GM12878 (cell line): ENCODE data around the gene HSD17B11. TPM values are rescaled to one million over a fixed set of nuclear protein-coding genes. Genes with fewer than 3 reads are reported as not detected.

Source experiments
- ATAC-seq: fragments of 200-7000 bp; cut with Tn5 transposase; 3 replicates; pipeline ENCODE4 v1.9.1; 2020; ENCODE audit warnings: mild to moderate bottlenecking, moderate library complexity
- BruUV-seq: library from RNA; stranded (reverse); fragments of 400-500 nt; replicated peaks from 2 replicates; lab custom pipeline; 2021; lab: Mats Ljungman, UMichigan
- CTCF ChIA-PET: fragments of 300-600 bp; sonication (Branson Sonifier 250); formaldehyde crosslinking; extraction: SDS; loops from one replicate; lab custom pipeline; 2021; ENCODE audit warnings: inconsistent platforms; lab: Yijun Ruan, JAX
- POLR2A ChIA-PET: fragments of 350-600 bp; formaldehyde crosslinking; extraction: SDS; loops from one replicate; lab custom pipeline; 2021; ENCODE audit warnings: inconsistent platforms; lab: Charles Lee
- RAD21 ChIA-PET: fragments of 300-600 bp; sonication (Branson Sonifier 250); formaldehyde crosslinking; loops from one replicate; lab custom pipeline; 2023; ENCODE audit warnings: antibody characterized with exemption; ENCODE audit not compliant: unreplicated experiment; lab: Charles Lee
- SMC1A ChIA-PET: fragments of 300-600 bp; sonication (Branson Sonifier 250); formaldehyde crosslinking; loops from one replicate; lab custom pipeline; 2023; ENCODE audit not compliant: unreplicated experiment, uncharacterized antibody; lab: Charles Lee
- DNase-seq: peaks from one replicate; pipeline ENCODE4 v3.0.0-alpha.2; 2011; ENCODE audit warnings: low read depth, low spot score
- FAIRE-seq: peaks from 3 replicates; lab custom pipeline; 2011; peaks lifted over from hg19 to GRCh38; lab: Jason Lieb, UNC
- H2AFZ ChIP-seq: 2 replicates; pipeline ENCODE4 v1.6.0; 2011; ENCODE audit warnings: low read depth, low read length, control low read depth; ENCODE audit not compliant: control insufficient read depth
- H3K27ac ChIP-seq: 2 replicates; pipeline ENCODE4 v1.5.1; 2011; ENCODE audit warnings: control low read depth; ENCODE audit not compliant: control insufficient read depth, insufficient read depth
- H3K27me3 ChIP-seq, 2 experiments: replicated peaks in 1 of 2; 2 replicates each; pipeline versions ENCODE4 v1.6.0 to v1.6.1; 2011; ENCODE audit warnings: low read length in 1 of 2; ENCODE audit not compliant: control insufficient read depth in 2 of 2, insufficient read depth in 2 of 2
- H3K36me3 ChIP-seq, 2 experiments: 2 replicates each; pipeline ENCODE4 v1.5.1; 2011; ENCODE audit warnings: low read length in 1 of 2; ENCODE audit not compliant: control insufficient read depth in 2 of 2, insufficient read depth in 2 of 2
- H3K4me1 ChIP-seq: 2 replicates; pipeline ENCODE4 v1.6.1; 2011; ENCODE audit warnings: mild to moderate bottlenecking, low read length, moderate library complexity, mixed read lengths; ENCODE audit not compliant: control insufficient read depth, insufficient read depth
- H3K4me2 ChIP-seq: 2 replicates; pipeline ENCODE4 v1.6.0; 2011; ENCODE audit warnings: control low read depth; ENCODE audit not compliant: control insufficient read depth, insufficient read depth
- H3K4me3 ChIP-seq: fragments of 200-600 bp; sonication (generic); 2 replicates; pipeline ENCODE4 v1.5.1; 2016
- H3K79me2 ChIP-seq: 2 replicates; pipeline ENCODE4 v1.6.0; 2011; ENCODE audit warnings: low read length; ENCODE audit not compliant: control insufficient read depth, insufficient read depth
- H3K9ac ChIP-seq: 2 replicates; pipeline ENCODE4 v1.8.0; 2011; ENCODE audit warnings: low read length, control low read depth, mixed read lengths; ENCODE audit not compliant: control insufficient read depth, insufficient read depth
- H3K9me3 ChIP-seq: replicated peaks from 3 replicates; pipeline ENCODE4 v1.5.1; 2011; ENCODE audit warnings: mild to moderate bottlenecking, low read length; ENCODE audit not compliant: control insufficient read depth, insufficient read depth
- H4K20me1 ChIP-seq: 2 replicates; pipeline ENCODE4 v1.6.0; 2011; ENCODE audit not compliant: control insufficient read depth, insufficient read depth
- BRCA1 ChIP-seq: IDR thresholded peaks from 2 replicates; pipeline ENCODE4 v1.6.1; 2011; ENCODE audit warnings: low read depth, low read length, improper control_type of control experiment
- EED ChIP-seq: sonication (generic); IDR thresholded peaks from 2 replicates; pipeline ENCODE4 v1.6.1; 2016; ENCODE audit warnings: antibody characterized with exemption, low read depth
- GABPA ChIP-seq: IDR thresholded peaks from 2 replicates; pipeline ENCODE4 v1.6.1; 2014; ENCODE audit warnings: antibody characterized with exemption, low read depth, mild to moderate bottlenecking, inconsistent platforms
- IKZF2 ChIP-seq, 2 experiments: fragments of 450-650 bp; IDR thresholded peaks; 2 replicates each; pipeline ENCODE4 v1.6.1; 2017; ENCODE audit warnings: mild to moderate bottlenecking in 2 of 2, moderate library complexity in 2 of 2
- RFX5 ChIP-seq: IDR thresholded peaks from 2 replicates; pipeline ENCODE4 v1.6.1; 2011; ENCODE audit warnings: low read depth, low read length, improper control_type of control experiment
- SPI1 ChIP-seq: IDR thresholded peaks from 2 replicates; pipeline ENCODE4 v1.6.1; 2011; ENCODE audit warnings: low read depth, mild to moderate bottlenecking, low read length, moderate library complexity, borderline replicate concordance; ENCODE audit not compliant: insufficient read depth
- ZBTB11 ChIP-seq: fragments of 450-650 bp; formaldehyde crosslinking; IDR thresholded peaks from 2 replicates; pipeline ENCODE4 v1.5.0; 2022; ENCODE audit warnings: mild to moderate bottlenecking, missing genetic modification characterization
- ZBTB40 ChIP-seq: fragments of 450-650 bp; IDR thresholded peaks from 2 replicates; pipeline ENCODE4 v1.6.1; 2016; ENCODE audit warnings: mild to moderate bottlenecking, moderate library complexity, borderline replicate concordance
- ZNF592 ChIP-seq: fragments of 450-650 bp; IDR thresholded peaks from 2 replicates; pipeline ENCODE4 v1.6.1; 2017; ENCODE audit warnings: mild to moderate bottlenecking, moderate library complexity
- WGBS: methylation state at CpG from one replicate; pipeline ENCODE4 v1.1.6; 2016; ENCODE audit warnings: low lambda C conversion rate; ENCODE audit not compliant: insufficient replicate concordance, insufficient coverage; ENCODE audit errors: missing lambda C conversion rate; 5-methylcytosine and 5-hydroxymethylcytosine counted together
- in situ Hi-C: fragments of 300-500 bp; cut with MboI; formaldehyde crosslinking; loops from 9 replicates; pipeline ENCODE4 v1.14.3; 2018; ENCODE audit warnings: mixed read lengths
- intact Hi-C: fragments of 100-400 bp; cut with micrococcal nuclease; formaldehyde crosslinking; loops from one replicate; pipeline ENCODE4 v1.14.2; 2022; ENCODE audit not compliant: unreplicated experiment
- polyA plus RNA-seq, 11 experiments: library from polyadenylated mRNA; depleted of rRNA in 4 of 11; unstranded in 6 of 11; stranded (reverse) in 5 of 11; fragments of >200 nt; fragmentation: Nextera tagmentation in 4 of 11; fragmentation: Illumina TruSeq in 1 of 11; extraction: Ambion mirVana in 4 of 11; extraction: Trizol in 1 of 11; gene quantifications; 1 replicate in 1 of 11; 2 replicates in 10 of 11; pipeline versions ENCODE4 v1.2.1 to v1.2.3, GENCODE V29; 2011 to 2016; ENCODE audit warnings: inconsistent platforms in 2 of 11, missing spikeins in 2 of 11, low read depth in 1 of 11
- total RNA-seq, 4 experiments: library from RNA; depleted of rRNA in 3 of 4; stranded (reverse); fragments of >200 nt in 3 of 4; fragmentation: Illumina TruSeq in 1 of 4; extraction: Trizol in 1 of 4; gene quantifications; 2 replicates each; pipeline versions ENCODE4 v1.2.1 to v1.2.3, GENCODE V29; 2013 to 2021
- TF ChIP-seq, protein P1 (sequence below): fragments of 450-650 bp; IDR thresholded peaks from 2 replicates; pipeline ENCODE4 v1.6.1; 2016; ENCODE audit warnings: mild to moderate bottlenecking

HSD17B11 gene
- total and polyA plus RNA-seq, 10 of the 15 experiments (the other 5 are each of a cell fraction or from before 2014, with no cell fraction given): 10.3 to 29.5 (median 17.7) TPM

DNA sequence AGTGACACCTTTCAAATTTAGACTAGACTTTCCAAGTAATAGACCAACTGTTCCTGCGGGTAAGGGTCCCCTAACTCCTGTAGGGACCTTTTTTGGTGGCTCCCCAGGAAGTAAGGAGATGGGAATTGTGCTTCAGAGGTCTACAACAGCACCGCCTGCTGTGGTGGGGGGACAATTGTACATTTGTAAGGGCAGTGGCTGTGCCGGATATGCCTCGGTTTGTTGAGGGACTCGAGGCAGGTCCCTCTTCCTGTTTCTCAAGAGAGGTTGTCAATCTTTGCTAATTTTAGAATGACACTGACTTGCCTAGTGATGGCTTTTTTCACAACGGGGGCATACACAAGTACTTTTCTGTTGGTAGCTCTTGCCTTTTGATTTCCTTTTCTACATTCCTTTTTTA is 15.5 kb upstream of the HSD17B11 start:
- H3K79me2 ChIP-seq: no peaks in the 10 kb centered on the region
- no peak overlapping the region for H3K9ac ChIP-seq
- H4K20me1 ChIP-seq: no peaks in the 10 kb centered on the region
- peak overlapping the region; percentile 93 for H2AFZ ChIP-seq
- in situ Hi-C loops: no loop called here
- ChIA-PET RAD21 (interaction anchor here (1.4 kb wide), 1 partner anchor 9 kb away, joined by 3 read pairs; no protein-coding TSS in a partner anchor), CTCF (interaction anchor here (0.8 to 1.6 kb wide), 2 partner anchors 14 to 31 kb away, joined by 3 to 7 read pairs; no protein-coding TSS in a partner anchor), POLR2A (interaction anchor here (1.1 kb wide), 1 partner anchor 15 kb away, joined by 6 read pairs; the partner anchor contains the start of gene HSD17B11), SMC1A (interaction anchor here (0.7 to 1.7 kb wide), 6 partner anchors 8 to 37 kb away, joined by 3 to 4 read pairs (median 3); partner anchors contain the start of gene NUDT9)
- no peak overlapping the region for H3K27ac ChIP-seq
- intact Hi-C loops: no loop called here
- DNase-seq (no peak), ATAC-seq (peak; percentile 69), FAIRE-seq (no peak)
- no peak overlapping the region for H3K4me3 ChIP-seq
- no TSS peak for BruUV-seq
- TF ChIP-seq SPI1 (peak; percentile 49; the same call in 1 of the 2 replicates), ZNF592 (no peak), ZBTB40 (peak; percentile 68; the same call in 1 of the 2 replicates), BRCA1 (no peak), EED (no peak), RFX5 (no peak), IKZF2 (IDR thresholded peaks at IDR 0.05) (no peak), GABPA (peak; percentile 85), ZBTB11 (CRISPR knock-in tag) (peak; percentile 52; the same call in 1 of the 2 replicates)
- TF ChIP-seq, protein P1, sequence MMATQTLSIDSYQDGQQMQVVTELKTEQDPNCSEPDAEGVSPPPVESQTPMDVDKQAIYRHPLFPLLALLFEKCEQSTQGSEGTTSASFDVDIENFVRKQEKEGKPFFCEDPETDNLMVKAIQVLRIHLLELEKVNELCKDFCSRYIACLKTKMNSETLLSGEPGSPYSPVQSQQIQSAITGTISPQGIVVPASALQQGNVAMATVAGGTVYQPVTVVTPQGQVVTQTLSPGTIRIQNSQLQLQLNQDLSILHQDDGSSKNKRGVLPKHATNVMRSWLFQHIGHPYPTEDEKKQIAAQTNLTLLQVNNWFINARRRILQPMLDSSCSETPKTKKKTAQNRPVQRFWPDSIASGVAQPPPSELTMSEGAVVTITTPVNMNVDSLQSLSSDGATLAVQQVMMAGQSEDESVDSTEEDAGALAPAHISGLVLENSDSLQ: peak; percentile 53; the same call in 1 of the 2 replicates
- no peaks in the 10 kb centered on the region for H3K36me3 ChIP-seq
- no peaks in the 10 kb centered on the region for H3K27me3 ChIP-seq
- WGBS: 37% methylated on average over 6 of the region's 6 CpGs
- H3K4me2 ChIP-seq: 0 out of 2 replicates have a peak overlapping the region, but pooled peaks have one; percentile 49
- H3K4me1 ChIP-seq: no peaks in the 10 kb centered on the region
- H3K9me3 ChIP-seq: no peaks in the 10 kb centered on the region
